ENCODE data around the gene NEU4.

DNA sequence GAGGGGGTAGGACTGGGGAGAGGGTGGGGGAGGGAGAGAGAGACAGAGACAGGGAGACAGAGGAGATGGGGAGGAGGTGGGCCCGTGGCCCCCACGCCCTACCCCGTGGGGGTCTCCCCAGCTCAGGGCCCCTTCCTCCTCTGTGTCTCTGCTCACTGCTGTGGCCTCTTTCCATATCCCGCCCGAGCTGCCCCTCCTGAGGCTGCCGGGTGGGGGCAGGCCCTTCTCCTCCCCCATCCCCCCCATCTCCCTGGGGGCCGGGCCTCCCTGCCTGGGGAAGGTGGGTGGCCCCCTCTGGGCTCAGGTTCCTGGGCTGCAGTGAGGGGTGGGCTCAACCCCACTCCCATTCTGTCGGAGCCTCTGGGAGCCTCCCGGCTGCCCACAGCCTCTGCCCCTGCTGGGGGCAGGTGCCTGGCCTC, 50.0 kb downstream of the NEU4 start:
- TF ChIP-seq, protein P1, sequence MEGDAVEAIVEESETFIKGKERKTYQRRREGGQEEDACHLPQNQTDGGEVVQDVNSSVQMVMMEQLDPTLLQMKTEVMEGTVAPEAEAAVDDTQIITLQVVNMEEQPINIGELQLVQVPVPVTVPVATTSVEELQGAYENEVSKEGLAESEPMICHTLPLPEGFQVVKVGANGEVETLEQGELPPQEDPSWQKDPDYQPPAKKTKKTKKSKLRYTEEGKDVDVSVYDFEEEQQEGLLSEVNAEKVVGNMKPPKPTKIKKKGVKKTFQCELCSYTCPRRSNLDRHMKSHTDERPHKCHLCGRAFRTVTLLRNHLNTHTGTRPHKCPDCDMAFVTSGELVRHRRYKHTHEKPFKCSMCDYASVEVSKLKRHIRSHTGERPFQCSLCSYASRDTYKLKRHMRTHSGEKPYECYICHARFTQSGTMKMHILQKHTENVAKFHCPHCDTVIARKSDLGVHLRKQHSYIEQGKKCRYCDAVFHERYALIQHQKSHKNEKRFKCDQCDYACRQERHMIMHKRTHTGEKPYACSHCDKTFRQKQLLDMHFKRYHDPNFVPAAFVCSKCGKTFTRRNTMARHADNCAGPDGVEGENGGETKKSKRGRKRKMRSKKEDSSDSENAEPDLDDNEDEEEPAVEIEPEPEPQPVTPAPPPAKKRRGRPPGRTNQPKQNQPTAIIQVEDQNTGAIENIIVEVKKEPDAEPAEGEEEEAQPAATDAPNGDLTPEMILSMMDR (IDR thresholded peaks at IDR 0.05; ENCODE audit: low read length) = no peak
- no peak for TF ChIP-seq EZH2 (IDR thresholded peaks at IDR 0.05; ENCODE audit: borderline replicate concordance, low read length)

Measured in OCI-LY1 (cell line).